NCI-H2171 treated with DMSO at 0.1 percent for 48 hours (cell line): ENCODE data around the gene TP53TG5.

Experiments used
- DNase-seq: peaks from one replicate; lab custom pipeline; 2025; lab: John Stamatoyannopoulos, UW

Gene TP53TG5

GRCh38 chr20:45378191-45378590 lies at the start of gene TP53TG5:
Gene TP53TG5 (minus strand): TSS chr20:45378325. CDS start chr20:45378236, 89 bp downstream.
- no peak for DNase-seq

GRCh38 chr20:45427236-45428149 lies 49.4 kb upstream of the TP53TG5 start:
- no peak for DNase-seq

GRCh38 chr20:45426320-45427016 lies 48.3 kb upstream of the TP53TG5 start:
- DNase-seq, result no peak

GRCh38 chr20:45425561-45425960 lies 47.4 kb upstream of the TP53TG5 start:
- DNase-seq, result no peak

GRCh38 chr20:45423700-45424099 lies 45.6 kb upstream of the TP53TG5 start:
- DNase-seq, result no peak

GRCh38 chr20:45420125-45420524 lies 42.0 kb upstream of the TP53TG5 start:
- DNase-seq, result no peak

- peak; percentile 39 for DNase-seq
Observed at GRCh38 chr20:45419188-45420091, 41.3 kb upstream of the TP53TG5 start.

- no peak for DNase-seq
Observed at GRCh38 chr20:45416917-45417316, 38.8 kb upstream of the TP53TG5 start.

GRCh38 chr20:45415822-45416637 lies 37.9 kb upstream of the TP53TG5 start, which contains the start of gene PIGT:
Gene PIGT (plus strand): TSS chr20:45416141. CDS start chr20:45416157, 16 bp downstream.
- DNase-seq, result peak; percentile 95

- no peak for DNase-seq
Observed at GRCh38 chr20:45413479-45413878, 35.4 kb upstream of the TP53TG5 start.

- no peak for DNase-seq
Observed at GRCh38 chr20:45412653-45413052, 34.5 kb upstream of the TP53TG5 start.

- DNase-seq, result no peak
Observed at GRCh38 chr20:45410887-45411286, 32.8 kb upstream of the TP53TG5 start.

- no peak for DNase-seq
Observed at GRCh38 chr20:45409521-45410272, 31.6 kb upstream of the TP53TG5 start.

GRCh38 chr20:45408646-45409213 lies 30.6 kb upstream of the TP53TG5 start:
- no peak for DNase-seq

GRCh38 chr20:45407783-45408645 lies 29.9 kb upstream of the TP53TG5 start, which contains the start of gene DBNDD2:
Gene DBNDD2 (plus strand): TSS chr20:45408289. CDS start chr20:45408468, 179 bp downstream.
- DNase-seq, result no peak

GRCh38 chr20:45407067-45407745 lies 29.1 kb upstream of the TP53TG5 start:
- DNase-seq, result peak; percentile 55

GRCh38 chr20:45406260-45407066 lies 28.3 kb upstream of the TP53TG5 start:
- peak; percentile 70 for DNase-seq
